Activated CD4-positive, CD25-positive, alpha-beta regulatory T cell treated with anti-CD3 and anti-CD28 coated beads, Interleukin-2, amount 50 U/mL, for 16 hours (primary cell): ENCODE data around the gene PCBP4.
"Not testable (repeated sequence)": the region's sequence is repeated elsewhere in the genome, so short reads cannot be mapped to it uniquely, and the experiment has no call there.

Source experiments
- DNase-seq: peaks from one replicate; pipeline ENCODE4 v3.0.0-alpha.2; 2020; ENCODE audit warnings: low read depth, low spot score

The PCBP4 gene

DNA sequence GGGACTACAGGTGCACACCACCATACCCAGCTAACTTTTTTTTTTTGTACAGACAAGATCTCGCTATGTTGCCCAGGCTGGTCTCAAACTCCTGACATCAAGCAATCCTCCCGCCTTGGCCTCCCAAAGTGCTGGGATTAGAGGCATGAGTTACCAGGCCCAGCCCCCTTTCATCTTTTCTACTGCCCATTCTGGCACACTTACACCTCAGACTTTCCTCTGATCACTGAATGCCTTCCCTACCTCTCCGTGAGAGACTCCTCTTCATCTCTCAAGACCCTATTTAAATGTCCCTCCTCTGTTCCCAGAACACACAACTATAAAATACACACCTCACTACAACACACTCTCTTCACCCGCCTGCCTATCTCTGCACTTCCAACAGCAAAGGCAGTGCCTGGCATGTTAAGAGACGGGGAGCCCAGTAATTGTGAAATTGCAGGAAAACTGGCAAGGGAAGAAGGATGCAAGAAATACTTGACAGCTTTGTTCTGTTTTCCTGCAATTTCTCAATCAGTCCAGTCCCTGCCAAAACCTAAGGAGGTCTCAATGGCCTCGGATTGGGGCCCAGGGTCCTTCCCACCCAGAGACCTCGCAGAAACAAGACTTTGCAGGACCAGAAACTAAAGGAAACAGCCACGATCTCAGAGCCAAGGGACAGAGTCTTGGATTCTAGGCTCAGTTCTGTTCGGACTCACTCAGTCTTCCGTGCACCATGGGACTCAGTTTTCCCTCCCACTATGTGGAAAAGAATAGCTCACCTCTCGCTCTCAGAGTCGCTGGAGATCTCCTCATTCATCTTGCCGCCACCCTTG, 26.4 kb downstream of the PCBP4 start:
- no peak for DNase-seq

DNA sequence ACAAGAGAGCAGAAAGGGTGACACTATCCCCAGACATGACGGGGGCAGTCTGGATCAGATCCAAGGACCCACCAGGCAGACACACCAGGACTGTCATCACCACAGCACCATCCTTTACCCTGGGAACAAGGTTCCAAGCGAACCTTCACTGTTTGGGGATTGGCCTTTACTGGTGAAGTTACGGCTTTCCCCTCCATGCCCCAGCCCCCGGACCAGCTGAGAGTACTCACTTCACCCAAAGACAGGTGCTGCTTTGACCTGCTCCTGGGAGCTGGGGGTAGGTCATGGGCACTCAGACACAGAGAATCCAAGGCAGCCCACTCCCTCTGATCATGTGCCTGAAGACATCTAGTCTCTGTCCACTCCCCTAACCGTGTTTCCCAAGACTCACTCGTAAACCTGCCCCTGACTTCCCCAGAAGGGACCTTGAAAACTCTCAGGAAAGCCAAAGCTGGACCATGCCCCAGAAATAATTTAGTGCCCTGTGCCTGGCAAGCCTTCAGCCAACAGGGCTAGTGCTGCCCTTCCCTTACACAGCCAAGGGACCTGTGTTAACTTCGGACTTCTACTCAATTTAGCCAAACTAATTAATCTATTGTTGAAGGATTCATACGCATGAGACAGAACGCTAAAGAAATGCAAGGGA, 28.4 kb downstream of the PCBP4 start:
- DNase-seq = no peak

DNA sequence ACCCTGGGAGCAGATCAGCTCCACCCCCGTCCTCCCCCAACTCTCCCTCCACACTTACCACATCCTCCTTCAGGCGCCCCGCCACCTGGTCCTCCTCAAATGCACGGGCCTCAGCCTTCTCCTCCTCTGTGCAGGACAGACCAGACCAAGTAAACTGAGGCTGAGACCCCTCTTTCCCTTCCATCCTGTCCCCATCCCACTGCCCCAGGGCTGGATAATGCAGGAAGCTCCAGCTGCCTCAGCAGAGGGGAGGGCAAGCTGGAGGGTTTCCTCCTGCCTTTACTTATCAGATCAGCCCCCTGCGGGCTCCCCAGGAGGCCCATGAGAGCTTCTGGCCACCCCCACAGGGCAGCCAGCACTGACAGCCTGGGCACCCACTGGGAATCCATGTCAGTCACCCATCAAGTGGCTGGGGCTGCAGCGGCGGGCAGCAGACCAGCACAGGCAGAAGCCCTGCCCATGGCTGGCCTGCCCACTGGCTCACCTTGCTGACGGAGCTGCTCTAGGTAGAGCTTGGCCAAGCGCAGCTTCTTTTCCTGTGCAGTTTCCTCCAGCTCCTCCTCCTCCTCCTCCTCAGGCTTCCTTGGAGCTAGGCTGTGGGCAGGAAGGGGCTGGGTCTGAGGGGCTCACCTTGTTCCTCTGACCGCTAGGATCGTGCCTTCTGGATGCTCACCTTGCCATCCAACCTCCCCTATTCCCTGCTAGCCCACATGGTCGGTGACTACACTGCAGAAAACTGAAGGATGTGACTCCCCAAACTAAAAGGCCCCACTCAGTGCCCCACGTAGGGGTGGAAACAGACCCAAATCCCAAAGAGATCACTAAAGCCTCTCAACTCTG, 29.4 kb downstream of the PCBP4 start:
- DNase-seq = no peak

GRCh38 chr3:51937014-51937413, 30.2 kb downstream of the PCBP4 start:
- DNase-seq = no peak

DNA sequence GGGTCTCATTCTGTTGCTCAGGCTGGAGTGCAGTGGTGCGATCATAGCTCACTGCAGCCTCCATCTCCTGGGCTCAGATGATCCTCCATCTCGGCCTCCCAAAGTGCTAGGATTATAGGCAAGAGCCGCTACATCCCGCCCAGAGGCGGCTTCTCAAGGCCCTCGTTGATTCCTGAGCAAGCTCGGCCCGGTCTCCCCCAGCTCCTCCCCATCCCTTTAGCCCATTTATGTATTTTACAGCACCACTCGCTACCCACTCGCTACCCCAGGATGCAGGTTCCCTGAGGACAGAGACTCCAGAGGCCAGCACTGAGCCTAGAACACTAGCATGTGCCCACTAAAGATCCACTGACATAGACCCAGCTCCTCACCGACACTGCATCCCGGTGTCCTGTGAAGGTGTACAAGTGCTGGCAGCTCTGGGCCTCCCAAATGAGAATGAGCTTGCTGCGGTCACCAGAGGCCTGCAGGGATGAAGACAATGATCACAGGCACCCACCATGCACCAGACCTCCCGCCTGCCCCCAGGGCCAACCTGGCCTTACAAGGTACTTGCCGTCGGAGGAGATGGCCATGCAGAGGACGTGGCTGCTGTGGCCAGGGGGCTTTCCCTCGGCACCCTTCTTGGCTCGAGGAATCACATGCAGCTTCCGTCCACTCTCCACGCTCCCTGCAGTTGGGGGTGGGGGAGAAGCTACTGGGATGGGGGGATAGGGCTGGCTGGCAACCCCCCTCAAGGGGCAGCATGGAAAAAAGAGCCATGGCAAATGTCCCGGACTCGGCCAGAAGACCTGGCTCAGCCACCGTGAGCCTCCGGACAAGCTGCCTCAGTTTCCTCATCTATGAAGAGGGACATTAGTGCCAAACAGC, 31.1 kb downstream of the PCBP4 start:
- no peak for DNase-seq

DNA sequence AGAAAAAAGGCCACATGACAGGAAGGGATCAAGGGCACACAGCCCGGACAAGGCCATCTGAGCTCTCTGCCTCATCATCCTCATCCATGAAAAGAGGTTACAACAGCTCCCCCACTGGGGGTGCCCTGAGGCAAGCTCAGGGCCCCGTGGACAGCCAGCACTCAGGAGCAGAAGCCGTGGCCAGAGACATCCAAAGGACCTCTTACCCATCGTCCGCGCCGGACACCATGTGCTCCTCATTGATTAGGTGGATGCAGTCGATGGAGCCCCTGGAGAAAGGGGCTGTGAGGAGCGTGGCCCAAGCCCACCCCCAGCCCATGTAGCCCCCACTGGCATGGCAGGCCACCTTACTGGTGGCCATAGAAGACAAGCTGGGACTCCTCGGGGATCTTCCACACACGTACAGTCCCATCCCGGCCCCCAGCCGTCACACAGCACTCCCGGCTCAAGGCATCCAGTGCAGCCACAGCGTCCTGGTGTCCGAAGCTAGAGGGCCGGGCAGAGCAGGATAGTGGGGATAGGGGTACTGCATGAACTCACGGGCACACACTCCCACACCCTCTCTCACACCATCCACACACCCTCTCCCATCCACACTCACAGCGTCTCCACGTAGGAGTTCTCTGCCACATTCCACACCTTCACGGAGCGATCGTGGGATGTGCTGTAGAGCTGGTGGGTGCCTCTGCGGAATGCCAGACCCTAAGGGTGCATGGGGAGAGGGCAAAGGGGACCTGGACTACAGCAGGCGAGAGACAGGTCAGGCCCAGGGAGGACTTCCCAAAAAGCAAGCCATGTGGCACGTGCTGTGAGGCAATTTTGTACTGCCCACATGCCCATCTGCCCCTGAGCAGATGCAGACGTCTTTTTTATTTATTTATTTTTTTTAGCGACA, 32.0 kb downstream of the PCBP4 start:
- no peak for DNase-seq

GRCh38 chr3:51934139-51934850, 33.0 kb downstream of the PCBP4 start:
- no peak for DNase-seq

- DNase-seq = no peak
Measured at GRCh38 chr3:51933471-51934138, 33.6 kb downstream of the PCBP4 start.

- no peak for DNase-seq
Measured at GRCh38 chr3:51932471-51933370, 34.5 kb downstream of the PCBP4 start.

DNA sequence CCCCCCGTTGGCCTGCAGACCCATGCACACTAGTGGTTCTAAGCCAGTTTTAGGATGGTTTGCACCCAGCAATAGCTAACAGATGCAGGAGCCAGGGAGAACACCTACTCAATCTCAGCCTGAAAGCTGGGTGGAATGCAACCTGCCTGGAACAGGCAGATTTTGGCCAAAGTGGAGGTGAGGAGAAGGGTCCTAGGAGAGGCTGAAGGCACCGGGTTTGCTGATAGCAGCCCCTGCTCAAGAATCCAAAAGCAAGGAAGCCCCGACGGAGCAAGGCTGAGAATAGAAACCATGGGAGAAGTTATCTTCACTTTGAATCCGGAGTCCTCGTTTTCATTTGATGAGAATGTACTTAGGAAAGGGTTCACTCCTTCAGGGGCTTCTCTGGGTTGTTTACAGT, 35.5 kb downstream of the PCBP4 start:
- no peak for DNase-seq

GRCh38 chr3:51930439-51930838, 36.8 kb downstream of the PCBP4 start:
- DNase-seq = no peak

DNA sequence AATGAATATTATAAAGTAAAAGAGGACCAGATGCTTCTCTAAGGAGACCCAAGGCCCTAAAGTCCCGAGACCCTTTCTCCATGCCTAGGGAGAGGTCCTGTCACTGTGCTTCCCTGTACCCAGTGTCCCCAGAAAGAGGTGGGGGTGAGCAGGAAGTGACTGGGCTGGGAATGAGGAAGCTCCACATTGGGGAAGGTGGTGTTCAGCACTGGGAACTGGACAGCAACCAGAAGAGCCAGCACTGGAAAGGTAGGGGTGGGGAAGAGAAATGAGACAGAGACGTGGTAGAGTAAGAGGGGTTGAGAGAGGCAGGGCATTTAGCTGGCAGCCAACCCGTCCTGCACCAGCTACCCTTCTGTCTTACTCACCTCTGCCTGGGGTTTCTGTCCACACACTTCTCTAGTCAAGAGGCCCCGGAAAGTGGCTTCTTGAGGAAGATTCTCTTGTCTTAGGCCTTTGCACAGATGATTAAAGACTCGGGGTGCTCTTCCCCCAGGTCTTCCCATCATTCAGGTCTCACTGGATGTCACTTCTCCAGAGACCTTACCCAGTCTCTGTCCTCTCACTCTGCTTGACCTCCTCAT, 37.7 kb downstream of the PCBP4 start:
- no peak for DNase-seq

- not testable (repeated sequence) for DNase-seq
Measured at GRCh38 chr3:51928981-51929380, 38.3 kb downstream of the PCBP4 start.

DNA sequence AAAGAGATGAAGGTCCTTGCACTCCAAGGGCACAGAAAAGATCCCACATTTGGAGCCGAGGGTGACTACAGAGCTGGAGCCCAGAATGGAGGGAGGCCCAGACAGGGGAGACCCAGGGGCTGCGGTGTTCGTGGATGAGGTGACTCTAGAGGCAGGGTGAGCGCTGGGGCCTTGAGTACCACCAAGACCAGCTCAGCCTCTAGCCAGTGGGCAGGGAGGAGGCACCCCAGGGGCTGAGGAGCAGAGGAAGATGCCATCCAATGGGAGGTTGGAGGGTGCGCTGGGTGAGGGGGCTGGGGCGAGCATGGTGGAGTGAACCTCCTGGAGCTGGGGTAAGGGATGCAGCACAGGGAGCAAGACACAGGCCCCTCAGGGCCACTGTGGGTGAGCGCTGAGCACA, 38.8 kb downstream of the PCBP4 start:
- no peak for DNase-seq

GRCh38 chr3:51927061-51927977, 39.9 kb downstream of the PCBP4 start:
- DNase-seq = no peak

DNA sequence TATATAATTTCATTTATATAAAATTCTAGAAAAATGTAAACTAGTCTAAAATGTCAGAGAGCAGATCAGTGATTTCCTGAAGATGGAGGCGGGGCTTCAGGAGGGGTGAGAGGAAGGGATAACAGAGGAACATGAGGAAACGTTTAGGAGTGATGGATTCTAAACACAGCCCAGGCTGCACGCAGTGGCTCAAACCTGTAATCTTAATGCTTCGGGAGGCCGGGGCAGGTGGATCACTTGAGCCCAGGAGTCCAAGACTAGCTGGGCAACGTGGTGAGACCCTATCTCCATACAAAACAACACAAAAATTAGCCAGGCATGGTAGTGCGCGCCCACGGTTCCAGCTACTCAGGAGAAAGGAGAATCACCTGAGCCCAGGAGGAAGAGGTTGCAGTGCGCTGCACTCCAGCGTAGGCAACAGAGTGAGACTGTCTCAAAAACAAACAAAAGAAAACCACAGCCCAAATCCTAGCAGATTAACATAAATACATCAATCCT, 46.1 kb downstream of the PCBP4 start:
- DNase-seq = no peak
